ENCODE results near the gene SETD5.

- no peak for TF ChIP-seq CTCF (conservative IDR thresholded peaks at IDR 0.05)
- no peak for TF ChIP-seq ZFX (IDR thresholded peaks at IDR 0.05)
Observed at GRCh38 chr3:9433627-9434521, 36.5 kb downstream of the SETD5 start.
